GM21423 (cell line): Measurements from ENCODE around the gene SYNPO2.
"Not testable (repeated sequence)": the region's sequence is repeated elsewhere in the genome, so short reads cannot be mapped to it uniquely, and the experiment has no call there.

Experiments used
- ATAC-seq: cut with Tn5 transposase; IDR thresholded peaks from one replicate; pipeline ENCODE4 v1.9.1; 2021; ENCODE audit warnings: mild to moderate bottlenecking, moderate library complexity; ENCODE audit not compliant: unreplicated experiment

SYNPO2 gene

GRCh38 chr4:118888666-118889311 lies at the start of gene SYNPO2:
Gene SYNPO2 (plus strand): TSS chr4:118888854. CDS start chr4:118889037, 183 bp downstream.
- peak; percentile 79 for ATAC-seq

DNA sequence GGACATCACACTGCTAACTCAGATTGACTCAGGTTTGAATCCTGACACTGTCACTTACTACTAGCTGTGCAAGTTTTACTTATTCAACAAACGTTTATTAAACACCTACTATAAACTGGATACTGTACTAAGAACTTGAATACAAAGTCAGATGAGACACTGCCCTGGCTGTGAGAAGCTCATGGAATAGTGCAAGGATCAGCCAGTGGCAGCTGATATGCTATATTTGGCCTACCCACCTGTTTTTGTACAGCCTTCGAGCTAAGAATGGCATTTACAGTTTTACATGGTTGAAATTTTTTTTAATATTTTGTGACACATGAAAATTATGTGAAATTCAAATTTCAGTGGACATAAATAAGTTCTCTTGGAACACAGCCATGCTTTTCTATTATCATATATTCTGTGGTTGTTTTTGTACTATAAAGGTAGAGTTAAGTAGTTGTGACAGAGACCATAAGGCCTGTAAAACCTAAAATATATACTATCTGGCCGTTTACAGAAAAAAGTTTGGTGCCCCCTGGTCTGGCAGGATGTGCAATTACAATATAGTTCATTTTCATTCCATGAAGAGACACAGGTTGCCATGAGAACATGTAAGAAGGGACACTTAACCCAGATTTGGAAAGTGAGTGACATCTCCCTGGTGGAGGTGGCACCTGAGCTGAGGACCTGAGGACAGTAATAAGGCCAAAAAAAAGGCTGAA lies 49.3 kb upstream of the SYNPO2 start:
- no peak for ATAC-seq

DNA sequence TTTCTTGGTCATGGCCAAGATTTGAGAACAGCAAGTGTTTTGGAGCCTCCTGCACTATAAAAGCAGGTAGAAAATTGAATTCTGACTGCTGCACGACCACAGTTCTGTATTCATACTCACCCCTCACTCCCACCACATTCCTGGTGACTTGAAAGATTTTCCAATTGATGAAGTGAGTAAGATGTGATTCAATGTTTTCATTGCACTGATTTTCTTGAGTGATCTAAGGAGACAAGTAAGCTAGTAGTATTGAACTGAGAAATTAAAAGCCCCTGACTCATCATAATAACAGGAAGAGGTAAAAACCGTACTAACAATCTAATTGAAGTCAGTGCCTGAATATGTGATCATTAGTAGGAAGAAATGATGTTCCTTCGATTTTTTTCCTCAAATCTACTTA lies 46.6 kb upstream of the SYNPO2 start:
- no peak for ATAC-seq

DNA sequence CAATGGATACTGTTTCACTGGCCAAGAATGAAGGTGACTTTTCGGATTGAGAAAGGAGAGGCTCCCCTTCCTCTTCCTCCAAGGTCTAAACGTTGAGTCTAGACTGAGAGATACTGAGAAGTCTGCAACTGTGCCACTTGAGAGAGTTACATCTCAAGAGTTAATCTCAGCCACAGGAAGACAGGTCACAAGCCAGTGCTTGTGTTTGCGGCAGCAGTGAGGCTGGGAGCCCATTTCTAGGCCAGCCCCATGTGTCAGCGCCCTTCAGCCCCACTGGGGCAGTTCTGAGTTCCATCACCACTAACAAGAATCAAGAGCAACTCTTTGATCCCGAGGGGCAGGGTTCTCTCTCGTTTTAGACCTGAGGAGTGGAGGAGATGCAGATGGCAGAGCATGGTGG lies 45.4 kb upstream of the SYNPO2 start:
- no peak for ATAC-seq

DNA sequence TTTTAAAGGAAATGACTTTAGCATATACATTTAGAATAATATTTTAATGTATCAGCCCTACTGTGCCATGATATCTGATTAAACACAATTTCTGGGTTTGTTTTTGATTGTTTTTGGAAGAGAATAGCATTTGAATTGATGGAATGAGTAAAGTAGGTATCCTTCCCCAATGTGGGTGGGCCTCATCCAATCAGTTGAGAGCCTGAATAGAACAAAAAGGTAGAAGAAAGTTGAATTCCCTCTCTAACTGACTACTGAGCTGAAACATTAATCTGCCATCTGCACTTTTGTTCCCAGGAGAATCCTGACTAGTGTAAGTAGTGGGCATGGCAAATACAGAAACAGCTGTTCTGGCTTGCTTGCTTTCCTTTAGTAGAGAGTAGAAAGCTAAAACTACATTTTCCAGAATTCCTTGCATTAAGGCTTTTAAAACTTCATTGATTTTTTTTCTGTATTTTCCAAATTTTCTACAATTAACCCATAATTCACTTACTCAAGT lies 43.1 kb upstream of the SYNPO2 start:
- no peak for ATAC-seq

DNA sequence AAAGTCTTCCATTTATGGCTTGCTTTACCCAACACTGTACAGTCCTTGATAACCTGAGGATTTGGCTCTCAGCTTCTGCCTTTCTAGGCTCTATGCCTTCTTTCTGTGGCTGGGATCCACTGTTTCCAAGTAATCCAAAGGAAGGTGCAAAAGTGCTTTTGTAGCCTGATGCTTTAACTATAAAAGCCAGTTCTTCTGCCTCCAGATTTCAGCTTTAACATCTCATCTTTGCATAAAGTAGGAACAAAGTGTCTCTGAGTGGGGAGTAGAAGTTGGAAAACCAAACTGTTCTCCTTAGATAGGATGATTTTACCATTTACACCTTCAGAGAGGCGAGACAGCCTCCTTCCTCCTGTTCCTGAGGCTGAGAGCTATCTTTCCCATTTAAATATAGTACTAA lies 41.7 kb upstream of the SYNPO2 start:
- no peak for ATAC-seq

GRCh38 chr4:118848242-118848641 lies 40.4 kb upstream of the SYNPO2 start:
- ATAC-seq: no peak

- no peak for ATAC-seq
Observed at GRCh38 chr4:118848901-118849300, 39.8 kb upstream of the SYNPO2 start.

DNA sequence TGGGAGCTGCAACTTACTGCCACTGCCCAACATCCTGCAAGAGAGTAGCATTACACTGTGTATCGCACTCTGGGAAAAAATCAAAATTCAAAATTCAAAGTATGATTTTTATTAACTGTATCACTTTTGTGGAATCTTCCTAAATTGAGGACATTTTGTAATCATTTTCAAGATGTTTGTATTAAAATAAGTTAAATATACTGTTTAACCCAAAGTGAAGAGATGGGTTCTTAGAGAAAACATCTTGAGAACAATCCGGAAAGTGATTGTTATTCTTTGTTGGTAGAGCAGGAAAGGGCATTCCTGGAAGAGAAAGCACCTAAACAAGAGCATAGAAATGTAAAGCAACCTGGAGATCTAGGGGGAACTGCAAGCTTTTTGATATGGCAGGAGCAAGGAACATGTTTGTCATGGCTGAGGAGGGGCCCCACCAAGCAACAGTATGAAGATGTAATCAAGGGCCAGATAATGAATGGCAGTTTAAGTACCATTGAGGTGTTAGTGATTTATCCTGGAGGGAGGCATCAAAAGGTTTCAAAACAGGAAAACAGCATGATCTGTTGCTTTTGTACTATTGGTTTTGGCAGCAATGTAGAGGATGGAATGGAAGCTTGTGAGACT lies 38.7 kb upstream of the SYNPO2 start:
- no peak for ATAC-seq

DNA sequence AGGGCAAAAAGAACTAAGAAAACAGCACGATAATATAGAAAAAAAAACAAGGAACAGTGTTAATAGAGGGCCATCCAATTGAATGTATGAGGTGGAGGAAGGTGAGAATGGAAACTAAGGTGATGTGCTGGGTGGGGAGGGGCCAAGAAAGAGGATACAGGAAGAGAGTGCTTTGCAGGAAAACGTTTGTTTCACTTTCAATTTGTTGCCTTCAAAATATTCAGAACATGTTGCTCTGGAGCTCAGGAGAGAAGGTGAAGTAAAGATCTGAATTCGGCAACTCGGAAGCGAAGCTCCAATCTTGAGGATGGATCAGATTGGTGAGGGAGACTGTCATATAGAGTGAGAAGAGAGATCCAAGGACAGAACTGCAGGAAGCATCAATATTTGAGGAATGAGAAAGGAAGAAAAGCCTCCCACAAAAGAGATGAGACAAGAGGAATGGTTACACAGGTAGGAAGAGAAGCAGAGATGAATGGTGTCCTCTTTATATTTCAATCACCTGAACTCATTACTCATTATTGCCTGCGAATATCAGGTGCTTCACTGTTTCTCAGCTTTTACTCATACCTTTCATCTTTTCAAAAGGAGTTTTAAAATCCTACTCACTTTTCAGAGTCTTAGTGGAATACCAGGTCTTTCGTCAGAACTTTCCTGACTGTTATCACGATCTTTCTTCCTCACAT lies 38.0 kb upstream of the SYNPO2 start:
- peak; percentile 94 for ATAC-seq

- no peak for ATAC-seq
Observed at GRCh38 chr4:118857760-118858159, 30.9 kb upstream of the SYNPO2 start.

- no peak for ATAC-seq
Observed at GRCh38 chr4:118858779-118859178, 29.9 kb upstream of the SYNPO2 start.

DNA sequence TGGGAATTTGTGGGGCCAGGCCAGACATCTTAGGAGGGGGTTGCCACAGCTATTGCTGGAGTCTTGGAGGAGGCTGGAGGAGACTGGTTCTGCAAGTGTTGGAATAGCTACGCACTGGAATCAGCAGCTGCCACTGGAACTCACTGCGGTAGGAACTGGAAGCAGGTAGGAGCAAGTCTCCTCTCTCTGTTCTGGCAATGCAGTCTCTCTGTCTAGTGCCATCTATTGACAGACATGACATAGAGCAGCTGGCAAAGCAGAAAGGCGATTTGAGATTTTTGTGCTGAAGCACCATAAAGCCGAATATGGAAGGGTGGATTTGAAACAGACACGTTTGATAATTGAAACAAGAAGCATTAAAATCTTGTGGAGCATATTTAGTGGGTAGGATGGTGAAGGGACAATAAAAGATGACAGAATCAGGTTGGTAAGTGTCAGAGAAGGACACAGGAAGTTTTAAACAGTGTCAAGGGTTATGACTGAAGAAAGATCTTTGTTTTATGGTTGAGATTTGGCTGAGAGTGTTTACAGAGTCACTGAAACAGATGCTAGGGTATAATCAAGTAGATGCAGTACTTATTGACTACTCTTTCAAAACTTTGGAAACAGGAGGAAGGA lies 23.5 kb upstream of the SYNPO2 start:
- peak; percentile 90 for ATAC-seq

GRCh38 chr4:118866442-118866841 lies 22.2 kb upstream of the SYNPO2 start:
- no peak for ATAC-seq

DNA sequence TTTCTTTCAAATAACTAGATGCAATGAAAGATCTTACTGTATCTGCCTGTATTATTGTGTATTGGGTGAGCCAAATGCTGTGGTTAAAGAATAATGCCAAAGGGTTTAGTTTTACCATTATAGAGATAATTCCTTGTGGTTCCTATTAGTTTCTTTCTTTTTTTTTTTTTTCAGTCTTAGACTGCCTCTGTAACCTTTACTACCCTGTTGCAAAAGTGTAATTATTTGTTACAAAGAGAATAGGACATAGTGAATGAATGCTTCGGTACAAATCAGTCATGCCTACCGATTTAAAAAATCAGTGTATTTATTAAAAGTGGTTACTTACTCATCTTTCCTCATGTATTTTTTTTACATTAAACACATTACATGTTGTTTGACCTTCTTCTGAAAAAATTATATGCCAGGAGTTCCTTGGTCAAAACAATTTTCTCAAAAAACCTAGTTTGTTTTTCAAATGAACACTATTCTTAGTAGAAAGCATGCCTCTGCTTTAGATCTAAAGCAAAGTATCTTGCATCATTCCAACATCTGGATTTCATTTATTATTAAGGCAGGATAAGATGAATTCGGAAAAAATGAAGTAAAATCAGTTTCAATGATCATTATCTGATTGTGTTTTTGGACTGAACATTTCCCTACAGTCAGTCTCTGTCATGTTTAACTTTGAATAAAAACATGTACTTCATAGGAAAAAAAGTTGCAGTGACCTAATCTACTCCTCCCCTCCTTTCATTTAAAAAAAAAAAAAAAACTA lies 21.2 kb upstream of the SYNPO2 start:
- ATAC-seq: no peak

DNA sequence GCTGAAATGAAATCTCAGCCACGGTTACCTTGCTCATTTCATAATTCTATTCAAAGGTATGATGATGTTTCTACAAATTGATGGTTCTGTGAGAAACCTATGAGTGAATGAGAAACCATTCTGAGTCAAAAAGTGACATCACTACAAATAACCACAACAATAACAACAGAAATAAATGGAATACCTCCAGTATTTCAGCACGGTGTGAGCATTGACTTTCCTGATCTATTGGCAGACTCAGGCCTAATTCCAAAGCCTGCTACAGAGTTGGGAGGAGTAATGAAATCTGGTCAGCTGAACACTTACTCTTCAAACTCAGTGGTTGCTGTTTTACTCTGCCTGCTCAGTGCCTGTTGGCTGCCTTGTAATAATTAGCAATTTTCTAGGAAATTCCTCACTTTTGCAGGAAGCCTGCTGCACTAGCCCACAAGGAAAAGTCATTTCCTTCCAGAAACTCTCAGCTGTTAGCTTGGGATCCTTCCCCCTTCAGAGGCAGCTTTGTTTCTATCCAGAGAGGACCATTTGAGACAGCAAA lies 18.8 kb upstream of the SYNPO2 start:
- no peak for ATAC-seq

DNA sequence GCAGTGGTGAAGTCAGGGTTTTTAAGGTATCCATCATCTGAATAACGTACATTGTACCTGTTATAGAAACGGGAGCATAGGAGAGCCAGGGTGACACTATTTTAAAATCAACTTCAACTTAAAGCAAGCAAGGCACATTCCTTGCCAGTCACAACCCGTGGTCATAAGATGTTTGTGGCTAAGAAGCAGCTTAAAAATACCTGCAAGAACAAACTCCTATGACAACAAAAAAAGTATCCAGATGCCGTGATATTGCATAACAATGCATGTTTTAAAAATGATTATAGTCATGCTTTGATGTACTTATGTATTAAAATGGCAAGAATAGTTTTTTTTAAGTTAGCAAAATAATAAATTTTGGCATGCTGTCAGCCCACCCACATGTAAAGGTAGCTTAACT lies 16.5 kb upstream of the SYNPO2 start:
- ATAC-seq: no peak

DNA sequence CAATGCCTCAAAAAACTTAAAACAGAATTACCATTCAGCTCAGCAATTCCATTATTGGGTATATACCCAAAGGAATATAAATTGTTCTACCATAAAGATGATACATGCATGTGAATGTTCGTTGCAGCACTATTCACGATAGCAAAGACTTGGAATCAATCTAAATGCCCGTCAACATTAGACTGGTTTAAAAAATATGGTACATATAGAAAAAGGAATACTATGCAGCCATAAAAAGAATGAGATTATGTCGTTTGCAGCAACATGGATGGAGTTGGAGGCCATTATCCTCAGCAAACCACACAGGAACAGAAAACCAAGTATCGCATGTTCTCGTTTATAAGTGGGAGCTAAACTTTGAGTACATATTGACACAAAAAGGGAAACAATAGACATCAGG lies 10.9 kb upstream of the SYNPO2 start:
- no peak for ATAC-seq

GRCh38 chr4:118878507-118878906 lies 10.1 kb upstream of the SYNPO2 start:
- not testable (repeated sequence) for ATAC-seq

DNA sequence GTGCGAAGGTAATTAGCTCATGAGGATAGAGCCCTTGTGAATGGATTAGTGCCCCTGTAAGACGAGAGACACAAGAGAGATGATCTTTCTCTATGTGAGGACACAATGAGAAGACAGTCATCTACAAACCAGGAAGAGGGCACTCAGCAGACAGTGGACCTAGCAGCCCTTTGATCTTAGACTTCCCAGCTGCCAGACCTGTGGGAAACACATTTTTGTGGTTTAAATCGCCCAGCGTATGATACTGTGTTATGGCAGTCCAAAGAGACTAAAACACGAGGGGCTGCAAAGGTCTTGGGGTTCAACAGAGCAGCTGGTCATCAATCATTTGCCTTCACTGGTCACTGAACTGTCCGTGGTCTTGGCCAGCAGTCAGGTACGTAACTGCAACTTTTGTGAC lies 9.2 kb upstream of the SYNPO2 start:
- no peak for ATAC-seq
